Dedifferentiated amniotic fluid mesenchymal stem cell (primary cell): ENCODE data around the gene RFPL3.
"Not testable (repeated sequence)": the region's sequence is repeated elsewhere in the genome, so short reads cannot be mapped to it uniquely, and the experiment has no call there.

Experiments used
- DNase-seq: peaks from one replicate; pipeline ENCODE4 v3.0.0-alpha.2; 2016; ENCODE audit errors: extremely low spot score

The RFPL3 gene

DNA sequence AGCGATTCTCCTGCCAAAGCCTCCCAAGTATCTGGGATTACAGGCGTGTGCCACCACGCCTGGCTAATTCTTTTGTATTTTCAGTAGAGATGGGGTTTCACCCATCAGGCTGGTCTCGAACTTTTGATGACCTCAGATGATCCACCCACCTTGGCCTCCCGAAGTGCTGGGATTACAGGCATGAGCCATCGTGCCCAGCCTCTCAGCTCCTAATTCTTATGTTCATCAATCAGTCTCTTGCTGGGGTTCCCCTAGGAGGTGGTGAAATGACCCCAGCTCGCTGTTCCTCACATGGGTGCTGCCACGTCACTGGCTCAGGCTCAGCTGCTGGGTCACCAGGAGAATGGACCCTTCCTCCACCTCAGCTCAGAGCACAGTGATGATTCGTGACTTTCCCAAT is at the start of gene RFPL3:
Gene RFPL3, plus strand, starts transcription at position 301 of the 400 bp plus-strand sequence. CDS start 205 bp downstream, outside the sequence.
- not testable (repeated sequence) for DNase-seq

DNA sequence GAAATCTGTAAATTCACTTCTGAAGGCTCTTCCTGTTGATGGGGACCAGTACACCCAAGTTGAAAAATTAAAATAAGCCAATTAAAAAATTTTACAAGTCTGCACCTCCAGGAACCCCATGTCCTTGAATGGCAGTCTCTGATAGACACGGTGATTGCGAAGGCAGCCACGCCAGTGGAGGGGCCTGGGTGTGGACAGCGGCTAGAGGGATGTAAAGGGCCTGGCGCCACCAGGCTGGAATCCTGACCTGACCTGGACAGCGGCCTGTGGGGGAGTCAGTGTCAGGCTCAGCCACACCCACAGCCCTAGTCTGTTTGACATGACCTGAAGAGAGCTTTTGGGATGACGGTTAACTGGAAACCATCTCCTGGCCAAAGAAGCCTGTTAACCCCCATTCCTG is 49.5 kb upstream of the RFPL3 start:
- no peak for DNase-seq

DNA sequence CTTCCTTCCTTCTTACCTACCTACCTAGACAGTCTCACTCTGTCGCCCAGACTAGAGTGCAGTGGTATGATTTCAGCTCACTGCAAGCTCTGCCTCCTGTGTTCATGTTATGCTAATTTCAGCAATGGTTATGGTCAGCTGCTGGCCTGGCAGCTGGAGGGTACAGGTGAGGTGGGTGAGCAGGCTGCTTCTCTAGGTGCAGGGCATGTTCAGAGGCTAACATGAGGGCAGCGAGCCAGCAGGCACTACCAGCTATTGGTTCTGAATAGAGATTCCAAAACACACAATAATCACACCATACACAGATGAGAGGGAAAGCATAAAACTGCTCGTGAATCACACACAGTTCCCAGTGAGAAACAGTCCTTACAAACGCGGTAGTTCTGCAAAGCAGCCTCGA is 48.7 kb upstream of the RFPL3 start:
- no peak for DNase-seq

DNA sequence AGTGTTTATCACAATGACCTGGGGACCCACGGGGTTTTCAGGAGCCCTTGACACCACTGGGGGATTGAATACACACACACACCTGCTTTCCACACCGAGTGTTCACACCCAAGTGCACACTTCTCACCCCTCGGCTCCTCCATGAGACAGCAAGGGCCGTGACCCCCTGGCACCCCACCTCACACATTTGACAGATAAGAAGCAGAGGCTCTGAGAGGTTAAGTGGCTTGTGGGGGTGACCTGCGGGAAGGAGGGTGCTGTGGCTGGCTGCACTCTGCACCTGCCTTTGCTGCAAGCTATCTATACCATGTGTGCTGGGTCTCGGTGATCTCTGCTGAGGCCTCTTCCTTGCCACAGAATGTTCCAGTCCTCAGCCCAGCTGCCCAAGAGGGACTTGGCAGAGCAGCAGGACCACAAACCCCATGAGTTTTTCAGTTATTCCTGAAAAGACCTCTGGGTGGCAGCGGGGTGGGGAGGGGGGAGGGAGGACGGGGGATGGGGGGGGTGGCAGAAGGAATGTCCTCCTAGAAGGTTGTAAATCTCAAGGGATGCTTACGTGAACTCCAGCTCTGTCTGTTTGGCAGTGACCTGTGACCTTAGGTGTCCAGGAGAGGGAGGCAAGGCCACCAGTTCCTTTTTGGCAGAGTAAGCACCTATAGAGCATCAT is 47.9 kb upstream of the RFPL3 start:
- DNase-seq = no peak

DNA sequence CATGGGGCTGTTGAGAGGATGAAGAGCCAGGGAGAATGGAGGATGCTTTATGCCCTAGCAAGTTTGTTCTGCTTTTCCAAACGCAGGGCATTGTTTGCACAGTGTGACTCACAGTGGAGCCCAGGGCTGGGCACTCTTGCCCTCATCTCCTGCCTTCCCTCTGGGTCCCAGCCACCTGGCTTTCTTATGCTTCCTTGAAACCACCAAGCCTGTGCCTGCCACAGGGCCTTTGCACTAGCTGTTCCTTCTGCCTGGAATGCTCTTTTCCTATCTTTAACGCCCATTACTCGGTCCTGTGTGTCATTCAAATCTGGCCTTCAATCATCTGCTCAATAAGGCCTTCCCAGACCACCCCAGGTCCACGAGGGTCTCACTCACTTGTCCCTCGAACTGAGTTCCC is 46.9 kb upstream of the RFPL3 start:
- no peak for DNase-seq

DNA sequence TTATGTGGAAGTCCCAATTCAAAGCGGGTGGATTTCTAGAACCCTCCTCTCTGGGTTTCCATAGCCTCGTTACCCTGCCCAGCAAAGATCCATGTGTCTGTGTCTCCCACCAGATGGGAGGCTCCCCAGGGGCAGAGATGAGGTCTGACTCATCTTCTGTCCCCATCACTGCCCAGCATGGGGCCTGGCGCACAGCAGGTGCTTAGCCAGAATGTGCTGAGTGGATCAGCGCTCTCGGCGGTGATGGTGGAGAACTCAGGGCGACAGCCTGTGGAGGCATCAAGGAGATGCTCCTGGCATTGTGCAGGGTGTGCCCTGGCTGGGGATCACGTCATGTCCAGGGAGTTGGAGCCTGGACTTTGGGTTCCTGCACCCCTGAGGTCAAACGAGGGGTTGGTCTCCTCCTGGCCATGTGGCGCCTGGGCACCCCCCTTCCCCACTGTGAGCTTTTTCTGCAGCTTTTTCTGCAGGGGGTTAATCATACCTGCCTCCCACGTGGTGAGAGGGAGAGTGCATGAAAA is 46.1 kb upstream of the RFPL3 start:
- no peak for DNase-seq

DNA sequence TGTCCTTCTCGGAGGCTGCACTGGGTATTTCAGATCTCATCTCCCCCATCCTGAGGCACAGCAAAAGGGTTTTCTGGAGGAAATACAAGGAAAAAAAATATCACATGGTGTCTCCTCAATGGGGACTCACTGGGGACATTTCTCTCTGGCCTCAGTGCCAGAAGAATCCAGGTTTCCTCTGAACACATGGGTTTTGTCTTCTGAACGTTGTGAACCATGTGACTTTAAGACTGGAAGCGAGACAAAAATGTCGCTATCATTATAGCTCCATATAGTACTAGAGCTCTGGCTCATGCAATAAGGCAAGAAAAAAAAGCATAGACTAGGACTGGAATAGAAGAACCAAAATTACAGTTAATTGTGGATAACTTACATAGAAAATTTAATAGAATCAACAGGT is 44.9 kb upstream of the RFPL3 start:
- DNase-seq = no peak

DNA sequence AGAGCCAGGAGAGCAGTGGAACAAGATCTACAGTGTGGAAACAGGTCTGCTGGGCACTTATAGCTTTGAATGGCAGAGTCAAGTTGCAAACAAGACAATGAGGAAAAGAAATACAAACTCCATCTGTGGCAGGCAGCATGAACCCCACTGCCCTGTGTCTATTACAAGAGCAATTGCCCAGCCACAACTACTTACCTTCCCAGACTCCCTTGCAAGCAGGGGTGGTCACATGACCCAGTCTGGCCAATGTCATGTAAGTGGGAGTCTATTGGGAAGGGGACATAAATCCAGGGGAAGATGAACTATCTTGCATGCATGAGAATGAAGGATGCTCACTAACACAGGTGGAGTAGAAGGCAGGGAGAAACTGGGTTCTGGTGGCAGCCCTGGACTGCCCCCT is 44.1 kb upstream of the RFPL3 start:
- no peak for DNase-seq

DNA sequence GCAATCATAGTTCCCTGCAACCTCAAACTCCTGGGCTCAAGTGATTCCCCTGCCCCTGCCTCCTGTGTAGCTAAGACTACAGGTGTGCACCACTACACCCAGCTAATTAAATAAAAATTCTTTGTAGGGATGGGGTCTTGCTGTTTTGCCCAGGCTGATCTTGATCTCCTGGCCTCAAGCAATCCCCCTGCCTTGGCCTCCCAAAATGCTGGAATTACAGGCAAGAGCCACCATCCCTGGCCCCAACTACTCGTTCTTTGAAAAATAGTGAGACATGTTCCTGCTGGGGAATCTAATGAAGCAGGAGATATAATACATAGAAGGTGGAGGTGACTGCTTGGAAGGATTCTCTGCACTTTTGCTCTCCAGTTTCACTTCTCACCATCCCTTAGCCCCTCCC is 40.1 kb upstream of the RFPL3 start:
- no peak for DNase-seq

DNA sequence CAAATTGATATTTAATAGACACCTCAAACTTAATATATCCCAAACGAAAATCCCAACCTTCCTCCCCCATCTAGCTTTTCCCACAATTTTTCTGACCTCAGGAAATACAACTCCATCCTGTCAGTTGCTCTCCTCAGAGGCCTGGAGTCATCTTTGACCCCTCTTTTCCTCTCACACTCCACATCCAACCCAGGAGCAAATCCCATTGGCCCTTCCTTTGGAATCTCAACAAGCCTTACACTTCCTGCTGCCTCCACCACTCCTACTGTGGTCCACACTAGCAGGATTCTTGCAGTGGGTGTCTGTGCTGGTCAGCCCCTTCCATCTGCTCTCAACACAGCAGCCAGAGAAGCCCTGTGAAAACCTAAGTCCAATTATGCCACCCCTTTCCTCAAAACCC is 39.3 kb upstream of the RFPL3 start:
- DNase-seq = no peak

DNA sequence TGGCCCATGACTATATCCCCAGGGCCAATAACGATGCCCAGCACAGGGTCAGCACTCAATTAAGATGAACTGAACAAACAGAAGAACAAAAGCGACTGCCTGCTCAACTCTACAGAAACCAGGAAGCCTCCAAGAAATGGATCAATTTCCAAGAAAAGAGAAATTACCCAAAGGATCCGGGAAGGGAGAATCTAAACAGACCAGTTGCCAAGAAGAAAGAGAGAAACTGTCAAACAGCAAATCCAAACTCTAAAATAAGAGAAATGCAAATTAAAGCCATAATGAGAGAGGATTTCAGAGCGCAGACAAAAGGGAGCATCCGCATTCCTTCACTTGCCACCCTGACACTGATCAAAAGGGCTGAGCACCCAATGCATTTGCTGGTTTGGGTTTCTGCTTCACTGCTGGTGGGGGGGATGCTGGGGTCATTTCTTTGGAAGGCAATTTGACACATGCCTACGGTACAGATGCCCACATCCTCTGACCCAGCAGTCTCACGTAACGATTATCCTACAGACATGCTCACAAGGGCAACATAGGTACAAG is 37.7 kb upstream of the RFPL3 start:
- no peak for DNase-seq

DNA sequence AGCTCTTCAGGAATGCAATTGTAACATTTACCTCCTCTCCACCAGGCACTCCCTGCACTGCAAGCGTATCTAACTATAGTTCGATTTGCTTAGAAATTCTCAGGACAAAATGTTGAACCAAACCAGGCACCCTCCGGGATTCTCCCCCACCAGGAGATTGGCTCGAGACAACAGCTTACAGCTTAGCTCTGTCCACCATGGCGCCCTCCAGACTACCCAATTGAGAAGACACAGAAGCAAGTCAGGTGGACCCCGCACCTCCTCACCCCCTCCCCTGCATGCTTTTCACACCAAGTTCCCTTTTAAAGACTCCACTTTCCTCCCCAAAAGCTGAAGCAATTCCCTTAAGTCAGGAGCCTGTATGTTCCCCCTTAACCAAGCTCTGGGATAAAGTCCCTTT is 34.7 kb upstream of the RFPL3 start:
- no peak for DNase-seq

DNA sequence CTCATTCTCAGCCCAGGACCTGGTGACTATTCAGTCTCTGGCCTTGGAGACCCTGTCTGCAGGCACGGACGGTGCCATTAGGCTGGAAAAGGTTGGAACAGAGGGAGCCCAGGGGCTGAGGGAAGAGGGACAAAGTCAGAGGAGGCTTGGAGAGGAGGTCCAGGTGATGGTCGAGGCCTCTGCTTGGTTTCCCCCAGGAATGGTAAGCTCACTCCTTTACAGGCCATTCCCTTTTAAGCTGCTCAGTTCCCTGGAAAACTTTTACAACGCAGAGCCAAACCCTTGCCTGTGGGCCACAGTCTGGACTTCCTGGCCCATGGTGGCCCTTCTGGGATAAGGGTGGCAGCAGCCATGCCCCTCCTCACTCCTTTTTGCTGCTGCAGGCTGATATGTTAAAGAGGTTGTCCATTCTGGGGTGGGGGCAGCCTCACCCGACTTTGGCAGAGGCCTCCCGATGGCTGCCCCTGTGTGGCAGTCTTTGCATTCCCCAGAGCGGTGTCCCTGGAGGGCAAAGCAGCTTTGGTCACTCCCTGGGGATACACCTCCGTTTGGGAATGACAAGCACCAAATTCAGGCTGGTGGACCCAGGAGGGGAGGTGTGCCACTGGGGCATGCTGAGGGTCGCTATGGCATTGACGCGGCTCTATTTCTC is 34.0 kb upstream of the RFPL3 start:
- no peak for DNase-seq

DNA sequence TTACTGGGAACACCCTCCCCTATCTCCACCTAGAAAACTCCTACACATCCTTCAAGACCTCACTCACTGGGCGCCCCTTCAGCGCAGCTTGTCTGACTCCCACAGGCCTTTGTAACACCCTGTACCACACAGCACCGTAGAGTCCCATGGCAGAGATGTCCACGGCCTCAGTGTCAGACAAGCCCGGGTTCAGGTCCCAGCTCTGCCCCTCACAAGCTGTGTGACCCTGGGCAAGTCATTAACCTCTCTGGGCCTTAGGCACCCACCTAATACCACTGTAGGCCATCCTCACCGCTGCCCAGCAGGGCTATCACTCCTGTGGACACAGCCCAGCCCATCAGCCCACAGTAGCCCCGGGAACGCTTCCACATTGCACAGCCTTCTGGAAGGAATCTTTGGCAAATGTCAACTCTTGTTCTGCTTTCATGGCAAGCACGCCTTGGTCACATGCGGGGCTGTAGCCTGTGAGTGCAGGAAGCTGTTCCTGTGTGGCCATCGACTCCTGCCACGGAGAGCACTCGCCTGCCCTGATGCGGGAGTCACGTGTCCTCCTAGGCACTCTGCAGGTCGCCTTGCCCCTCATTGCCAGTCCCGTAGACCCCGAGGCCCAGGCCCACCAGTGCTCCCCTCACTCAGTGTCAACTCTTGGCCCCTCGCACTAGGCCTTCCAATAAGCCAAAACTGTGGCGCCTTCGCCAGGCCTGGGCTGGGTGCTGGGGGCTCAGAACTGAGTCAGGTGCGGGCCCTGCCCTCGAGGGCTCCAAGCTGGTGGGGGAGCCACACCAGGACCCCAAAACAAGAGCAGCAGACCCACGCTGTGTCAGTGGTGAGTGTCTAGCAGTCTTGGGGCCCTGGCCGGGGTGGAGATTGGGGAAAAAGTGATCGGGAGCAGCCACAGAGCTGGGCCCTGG is 32.9 kb upstream of the RFPL3 start:
- no peak for DNase-seq

DNA sequence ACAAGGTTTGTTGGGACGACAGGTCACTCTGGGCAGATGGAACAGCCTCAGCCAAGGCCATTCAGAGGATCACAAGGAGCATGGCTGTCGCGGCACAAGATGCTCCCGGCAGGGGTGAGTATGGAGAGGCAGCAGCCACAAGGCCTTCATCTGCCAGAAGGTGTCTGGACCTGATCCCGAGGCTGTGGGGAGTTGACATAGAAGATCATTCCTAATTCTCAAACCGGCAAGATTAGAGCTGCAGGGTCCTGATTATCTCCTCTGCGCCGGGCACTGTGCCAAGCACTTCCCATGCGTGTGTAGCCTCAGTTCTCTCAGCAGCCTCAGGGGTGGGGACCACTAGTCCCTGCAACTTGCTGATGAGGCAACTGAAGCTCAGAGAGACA is 32.3 kb upstream of the RFPL3 start:
- DNase-seq = no peak

DNA sequence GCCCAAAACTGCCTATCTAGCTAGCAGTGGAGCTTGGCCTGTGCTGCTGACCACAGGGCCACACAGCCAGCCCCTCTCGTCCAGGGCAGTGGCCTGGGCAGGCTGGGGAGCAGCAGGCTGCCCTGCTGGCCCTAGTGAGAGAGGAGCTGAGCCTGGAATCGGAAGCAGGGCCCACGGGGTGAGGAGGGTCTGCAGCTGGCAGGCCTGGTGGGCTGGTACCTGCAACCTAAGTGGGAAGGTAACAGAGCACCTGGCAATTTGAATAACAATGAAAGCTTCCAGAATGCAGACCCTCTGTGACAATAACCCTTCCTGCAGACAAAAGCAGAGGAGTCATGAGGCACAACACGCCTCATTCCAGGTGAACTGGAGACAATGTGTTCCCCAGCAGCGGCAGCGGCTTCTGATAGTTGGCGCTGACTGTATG is 31.8 kb upstream of the RFPL3 start:
- no peak for DNase-seq

DNA sequence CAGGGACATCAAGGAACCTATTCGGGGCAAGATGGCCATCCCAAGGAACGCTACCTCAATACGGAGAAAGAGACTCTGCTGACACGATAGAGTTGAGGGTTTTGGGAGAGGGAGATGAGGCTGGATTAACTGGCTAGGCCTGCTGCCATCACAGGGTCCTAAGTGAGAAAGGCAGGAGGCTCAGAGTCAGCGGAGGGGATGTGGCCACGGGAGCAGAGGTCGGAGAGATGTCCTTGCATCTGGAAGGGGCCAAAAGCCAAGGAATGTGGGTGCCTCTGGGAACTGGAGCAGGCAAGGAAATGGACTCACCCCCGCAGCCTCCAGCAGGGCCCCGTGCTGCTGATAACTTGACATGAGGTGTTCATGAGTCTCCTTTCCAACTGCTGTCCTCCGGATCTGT is 31.0 kb upstream of the RFPL3 start:
- DNase-seq = no peak

DNA sequence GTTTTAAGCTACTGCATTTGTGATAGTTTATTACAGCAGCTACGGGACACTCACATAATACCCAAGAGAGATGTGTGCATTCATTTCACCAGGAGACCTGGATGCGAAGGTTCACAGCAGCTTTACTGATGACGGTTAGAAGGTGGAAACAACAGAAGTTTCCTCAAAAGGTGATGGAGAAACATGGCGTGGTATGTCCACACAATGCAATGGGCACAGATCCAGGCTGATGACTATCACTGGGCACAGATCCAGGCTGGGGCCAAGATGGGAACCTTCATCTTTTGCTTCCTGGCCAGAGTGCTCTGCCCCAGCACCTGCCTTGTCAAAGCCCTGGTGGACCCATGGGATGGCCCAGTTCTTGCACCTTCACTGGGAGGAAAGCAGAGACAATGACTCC is 30.6 kb upstream of the RFPL3 start:
- DNase-seq = no peak

DNA sequence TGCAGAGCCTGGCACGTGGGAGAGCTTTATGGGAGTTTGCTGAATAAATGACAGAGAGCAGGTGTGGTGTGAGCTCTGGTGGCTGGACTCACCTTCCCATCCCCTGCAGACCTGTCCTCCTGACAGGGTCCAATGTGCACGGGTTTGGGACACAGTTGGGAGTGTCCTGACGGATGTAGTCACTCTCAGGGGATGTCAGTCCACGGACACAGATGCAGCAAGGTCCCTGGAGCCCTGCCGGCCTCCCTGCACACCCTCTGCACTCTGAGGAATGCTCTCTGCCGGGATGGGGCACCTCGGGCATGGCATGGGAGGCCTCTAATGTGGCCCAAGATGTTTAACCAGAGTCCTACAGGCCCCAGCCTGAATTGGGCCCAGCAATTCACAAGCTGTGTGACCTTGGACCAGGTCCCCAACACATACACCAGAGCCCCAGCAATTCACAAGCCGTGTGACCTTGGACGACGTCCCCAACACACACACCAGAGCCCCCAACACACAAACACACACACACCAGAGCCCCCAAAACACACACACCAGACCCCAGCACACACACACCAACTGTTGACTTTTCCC is 30.0 kb upstream of the RFPL3 start:
- DNase-seq = no peak

DNA sequence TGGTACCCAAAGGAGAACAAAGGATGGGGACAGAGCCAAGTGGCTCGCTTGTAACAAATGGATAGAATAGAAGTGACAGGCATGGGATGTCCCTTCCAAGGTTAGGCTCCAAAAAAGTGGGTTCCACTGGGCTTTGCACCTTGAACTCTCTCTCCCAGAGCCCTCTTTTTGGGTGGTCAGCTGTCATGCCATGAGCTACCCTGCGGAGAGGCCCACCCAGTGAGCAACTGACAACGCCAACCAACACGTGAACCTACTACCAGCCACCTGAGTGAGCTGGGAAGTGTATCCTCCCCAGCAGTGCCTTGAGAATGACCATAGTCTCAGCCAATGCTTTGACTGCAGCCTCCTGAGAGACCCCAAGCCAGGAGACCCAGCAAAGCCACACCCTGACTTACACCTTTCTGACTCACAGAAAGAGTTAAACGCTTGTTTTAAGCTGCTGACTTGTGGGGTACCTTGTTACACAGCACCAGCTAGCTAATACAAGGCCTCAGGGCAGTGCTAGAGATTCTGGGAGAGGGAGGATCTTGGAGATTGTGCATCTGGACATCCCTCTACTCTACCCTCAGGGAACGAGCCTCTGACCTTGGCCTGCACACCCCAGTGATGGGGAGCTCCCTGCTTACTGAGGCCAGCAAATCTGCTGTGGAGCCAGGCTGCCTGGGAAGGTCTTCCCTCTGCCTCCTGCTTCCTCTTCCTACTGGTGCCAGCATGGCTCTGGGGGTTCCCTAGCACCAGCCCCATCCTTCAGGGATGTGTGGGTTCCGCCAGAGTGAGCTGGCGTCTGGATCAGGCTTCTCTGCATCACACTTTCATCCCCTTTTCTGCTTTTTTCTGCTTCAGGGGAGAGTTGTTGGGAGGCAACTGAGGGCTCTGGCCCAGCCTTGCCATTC is 29.1 kb upstream of the RFPL3 start:
- no peak for DNase-seq

DNA sequence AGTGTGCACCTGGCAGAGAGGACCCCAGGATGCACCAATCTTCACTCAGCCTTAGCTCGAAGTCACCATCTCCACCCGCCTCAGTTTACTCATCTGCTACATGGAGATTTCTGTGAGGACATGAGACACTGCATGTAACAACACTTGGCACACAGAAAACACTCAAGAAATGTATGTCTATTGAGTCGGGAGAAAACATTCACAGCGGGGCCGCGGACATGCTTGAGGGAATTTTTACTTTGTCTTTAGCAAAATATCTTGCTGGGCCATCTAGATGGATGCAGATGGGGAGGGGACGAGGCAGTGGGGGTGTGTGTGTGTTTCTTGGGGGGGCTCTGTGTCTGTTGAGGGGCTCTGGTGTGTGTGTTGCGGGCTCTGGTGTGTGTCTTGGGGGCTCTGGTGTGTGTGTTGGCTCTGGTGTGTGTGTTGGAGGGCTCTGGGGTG is 28.4 kb upstream of the RFPL3 start:
- no peak for DNase-seq
